ENCODE results near the gene FRMD4A. TPM values are rescaled to one million over a fixed set of nuclear protein-coding genes. Genes with fewer than 3 reads are reported as not detected.

FRMD4A gene
- total RNA-seq, 4 donors from 2014 or later = 13.7 to 27.2 (median 19.6) TPM

GRCh38 chr10:14366760-14367159 lies 36.0 kb upstream of the FRMD4A start:
- WGBS, 2 donors (ENCODE audit: low coverage in 1 of 2) = no CpG with 5 or more reads among the region's 1 CpG
- no peaks in the 10 kb centered on the region for H3K4me1 ChIP-seq
- TF ChIP-seq EP300 (IDR thresholded peaks at IDR 0.05) (no peak), POLR2A (IDR thresholded peaks at IDR 0.05) (no peak), POLR2AphosphoS5 (IDR thresholded peaks at IDR 0.05) (no peak)
- TF ChIP-seq, protein P1, sequence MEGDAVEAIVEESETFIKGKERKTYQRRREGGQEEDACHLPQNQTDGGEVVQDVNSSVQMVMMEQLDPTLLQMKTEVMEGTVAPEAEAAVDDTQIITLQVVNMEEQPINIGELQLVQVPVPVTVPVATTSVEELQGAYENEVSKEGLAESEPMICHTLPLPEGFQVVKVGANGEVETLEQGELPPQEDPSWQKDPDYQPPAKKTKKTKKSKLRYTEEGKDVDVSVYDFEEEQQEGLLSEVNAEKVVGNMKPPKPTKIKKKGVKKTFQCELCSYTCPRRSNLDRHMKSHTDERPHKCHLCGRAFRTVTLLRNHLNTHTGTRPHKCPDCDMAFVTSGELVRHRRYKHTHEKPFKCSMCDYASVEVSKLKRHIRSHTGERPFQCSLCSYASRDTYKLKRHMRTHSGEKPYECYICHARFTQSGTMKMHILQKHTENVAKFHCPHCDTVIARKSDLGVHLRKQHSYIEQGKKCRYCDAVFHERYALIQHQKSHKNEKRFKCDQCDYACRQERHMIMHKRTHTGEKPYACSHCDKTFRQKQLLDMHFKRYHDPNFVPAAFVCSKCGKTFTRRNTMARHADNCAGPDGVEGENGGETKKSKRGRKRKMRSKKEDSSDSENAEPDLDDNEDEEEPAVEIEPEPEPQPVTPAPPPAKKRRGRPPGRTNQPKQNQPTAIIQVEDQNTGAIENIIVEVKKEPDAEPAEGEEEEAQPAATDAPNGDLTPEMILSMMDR (IDR thresholded peaks at IDR 0.05) = no peak

DNA sequence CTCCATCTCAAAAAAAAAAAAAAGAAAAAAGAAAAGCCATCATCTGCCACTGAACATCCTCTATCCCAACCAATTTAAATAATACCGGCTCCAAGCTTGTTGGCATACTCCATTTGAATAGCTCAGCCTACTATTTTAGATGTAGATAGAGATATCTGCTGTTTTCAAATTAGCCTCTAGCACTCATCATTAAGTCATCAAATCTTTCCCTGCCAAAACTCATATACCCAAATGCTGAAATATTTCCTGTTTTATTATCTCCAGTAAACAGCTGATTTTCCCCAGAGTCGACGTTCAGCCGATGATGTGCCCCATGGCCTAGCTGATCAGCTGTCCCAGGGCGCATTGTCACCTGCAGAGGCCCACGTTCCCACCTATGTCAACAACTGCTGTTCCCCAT lies 34.5 kb upstream of the FRMD4A start:
- 65 to 70% methylated on average over 2 of the region's 6 CpGs for WGBS, 2 donors (ENCODE audit: low coverage in 1 of 2)
- ATAC-seq = no peak
- TF ChIP-seq EP300 (IDR thresholded peaks at IDR 0.05) (no peak), POLR2A (IDR thresholded peaks at IDR 0.05) (no peak), POLR2AphosphoS5 (IDR thresholded peaks at IDR 0.05) (no peak)
- TF ChIP-seq, protein P1 (IDR thresholded peaks at IDR 0.05) = no peak

More at GRCh38 chr10:14366760-14367159, 36.0 kb upstream of the FRMD4A start:
- Histone ChIP-seq H3K9me3 (no peaks in the 10 kb centered on the region), H3K36me3 (no peaks in the 10 kb centered on the region), H3K27ac (no peak overlapping the region), H3K27me3 (peaks cover 7% of the 10 kb centered on the region), H3K4me3 (no peak overlapping the region)
- no peak for ATAC-seq

DNA sequence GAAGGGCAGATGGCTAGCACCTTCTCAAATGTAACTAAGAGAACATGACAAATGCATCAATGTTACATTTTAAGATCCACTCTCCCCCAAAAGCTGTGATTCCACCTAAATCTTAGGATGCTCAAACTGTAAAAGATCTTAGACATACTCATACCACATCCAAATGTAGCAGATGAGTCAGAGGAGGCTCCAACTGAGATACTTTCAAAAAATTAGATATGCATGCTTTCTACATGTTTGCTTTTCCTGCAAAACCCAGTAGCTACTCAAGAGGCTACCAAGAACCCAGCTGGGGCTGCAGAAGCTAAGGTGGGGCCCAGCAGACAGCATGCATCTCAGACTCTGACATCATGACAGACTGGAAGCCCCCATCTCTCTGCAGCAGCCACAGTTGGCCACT lies 31.4 kb upstream of the FRMD4A start:
- no peak overlapping the region for H3K4me3 ChIP-seq
- no peaks in the 10 kb centered on the region for H3K4me1 ChIP-seq
- no peak for ATAC-seq
- no peak overlapping the region for H3K27ac ChIP-seq
- no peaks in the 10 kb centered on the region for H3K9me3 ChIP-seq
- TF ChIP-seq EP300 (IDR thresholded peaks at IDR 0.05) = no peak
- no peak for TF ChIP-seq POLR2A (IDR thresholded peaks at IDR 0.05)
- TF ChIP-seq, protein P1 (IDR thresholded peaks at IDR 0.05) = no peak
- TF ChIP-seq POLR2AphosphoS5 (IDR thresholded peaks at IDR 0.05) = no peak
- peaks cover 7% of the 10 kb centered on the region for H3K27me3 ChIP-seq
- H3K36me3 ChIP-seq = no peaks in the 10 kb centered on the region

More for the DNA sequence above, 34.5 kb upstream of the FRMD4A start:
- Histone ChIP-seq H3K4me1 (no peaks in the 10 kb centered on the region), H3K9me3 (no peaks in the 10 kb centered on the region), H3K27ac (no peak overlapping the region), H3K36me3 (no peaks in the 10 kb centered on the region), H3K27me3 (peaks cover 7% of the 10 kb centered on the region), H3K4me3 (no peak overlapping the region)

GRCh38 chr10:14360961-14361360 lies 30.2 kb upstream of the FRMD4A start:
- 83 to 100% methylated on average over 1 of the region's 1 CpG for WGBS, 2 donors (ENCODE audit: low coverage in 1 of 2)

GRCh38 chr10:14360515-14360914 lies 29.8 kb upstream of the FRMD4A start:
- H3K27ac ChIP-seq = no peak overlapping the region
- WGBS, 2 donors (ENCODE audit: low coverage in 1 of 2) = 51 to 75% methylated on average over 4 of the region's 4 CpGs
- no peaks in the 10 kb centered on the region for H3K9me3 ChIP-seq
- no peaks in the 10 kb centered on the region for H3K36me3 ChIP-seq
- no peaks in the 10 kb centered on the region for H3K4me1 ChIP-seq
- H3K27me3 ChIP-seq = peaks cover 7% of the 10 kb centered on the region
- ATAC-seq = no peak
- no peak for TF ChIP-seq POLR2A (IDR thresholded peaks at IDR 0.05)
- TF ChIP-seq EP300 (IDR thresholded peaks at IDR 0.05) = no peak
- no peak for TF ChIP-seq POLR2AphosphoS5 (IDR thresholded peaks at IDR 0.05)
- TF ChIP-seq, protein P1 (IDR thresholded peaks at IDR 0.05) = no peak
- no peak overlapping the region for H3K4me3 ChIP-seq

More at GRCh38 chr10:14360961-14361360, 30.2 kb upstream of the FRMD4A start:
- Histone ChIP-seq H3K27me3 (peaks cover 7% of the 10 kb centered on the region), H3K4me1 (no peaks in the 10 kb centered on the region), H3K27ac (no peak overlapping the region), H3K9me3 (no peaks in the 10 kb centered on the region), H3K36me3 (no peaks in the 10 kb centered on the region), H3K4me3 (no peak overlapping the region)
- no peak for ATAC-seq
- TF ChIP-seq EP300 (IDR thresholded peaks at IDR 0.05) = no peak
- TF ChIP-seq POLR2AphosphoS5 (IDR thresholded peaks at IDR 0.05) = no peak
- TF ChIP-seq POLR2A (IDR thresholded peaks at IDR 0.05) = no peak
- TF ChIP-seq, protein P1 (IDR thresholded peaks at IDR 0.05) = no peak
